HepG2 (cell line): Measurements from ENCODE around the gene BMP6. TPM values are rescaled to one million over a fixed set of nuclear protein-coding genes. Genes with fewer than 3 reads are reported as not detected.

Experiments used
- DNMT3B ChIP-seq: conservative IDR thresholded peaks from 2 replicates; pipeline ENCODE4 v1.6.1; 2016; ENCODE audit warnings: missing biosample characterization, control low read depth
- E2F1 ChIP-seq: sonication (generic); formaldehyde crosslinking; IDR thresholded peaks from 2 replicates; pipeline ENCODE4 v1.5.0; 2020; ENCODE audit warnings: missing genetic modification reagents
- EP300 ChIP-seq, 3 experiments: sonication (generic) in 1 of 3; formaldehyde crosslinking in 1 of 3; IDR thresholded peaks; 2 replicates each; pipeline versions ENCODE4 v1.5.1 to v1.6.1; 2011 to 2020; ENCODE audit warnings: low read depth in 2 of 3, low read length in 2 of 3, borderline replicate concordance in 1 of 3, improper control_type of control experiment in 1 of 3, mild to moderate bottlenecking in 1 of 3, missing genetic modification reagents in 1 of 3, moderate library complexity in 1 of 3
- FOXK1 ChIP-seq: sonication (generic); formaldehyde crosslinking; IDR thresholded peaks from 2 replicates; pipeline ENCODE4 v1.4.0; 2020; ENCODE audit warnings: low read depth, missing genetic modification reagents, borderline replicate concordance
- FUBP1 ChIP-seq: sonication (generic); formaldehyde crosslinking; IDR thresholded peaks from 2 replicates; pipeline ENCODE4 v1.5.1; 2020; ENCODE audit warnings: missing genetic modification reagents, mild to moderate bottlenecking, borderline replicate concordance
- GTF3A ChIP-seq: sonication (generic); formaldehyde crosslinking; conservative IDR thresholded peaks from 2 replicates; pipeline ENCODE4 v1.4.0; 2020; ENCODE audit warnings: mild to moderate bottlenecking, missing genetic modification reagents
- KLF11 ChIP-seq: IDR thresholded peaks from 2 replicates; pipeline ENCODE4 v1.6.1; 2016; ENCODE audit warnings: missing compliant biosample characterization
- MEF2D ChIP-seq: sonication (generic); formaldehyde crosslinking; IDR thresholded peaks from 2 replicates; pipeline ENCODE4 v1.5.1; 2020; ENCODE audit warnings: mild to moderate bottlenecking, missing genetic modification reagents
- NR3C1 ChIP-seq: sonication (generic); formaldehyde crosslinking; IDR thresholded peaks from 2 replicates; pipeline ENCODE4 v1.4.0; 2020; ENCODE audit warnings: missing genetic modification reagents
- SRF ChIP-seq: IDR thresholded peaks from 2 replicates; pipeline ENCODE4 v1.6.1; 2011; ENCODE audit warnings: mild to moderate bottlenecking, low read depth, low read length, moderate library complexity
- ZBED4 ChIP-seq: sonication (generic); formaldehyde crosslinking; IDR thresholded peaks from 2 replicates; pipeline ENCODE4 v1.4.0; 2020; ENCODE audit warnings: missing genetic modification reagents, borderline replicate concordance
- ZBTB3 ChIP-seq: sonication (generic); formaldehyde crosslinking; IDR thresholded peaks from 2 replicates; pipeline ENCODE4 v1.4.0; 2020; ENCODE audit warnings: low read depth, mild to moderate bottlenecking, moderate library complexity, missing genetic modification reagents, borderline replicate concordance
- ZFP36 ChIP-seq: fragments of 150-350 bp; IDR thresholded peaks from 2 replicates; pipeline ENCODE4 v1.6.1; 2018; ENCODE audit warnings: borderline replicate concordance, low read length, low read depth; ENCODE audit not compliant: partially characterized antibody
- ZMYM3 ChIP-seq: sonication (generic); formaldehyde crosslinking; IDR thresholded peaks from 2 replicates; pipeline ENCODE4 v1.5.1; 2020; ENCODE audit warnings: mild to moderate bottlenecking, missing genetic modification reagents
- ZNF276 ChIP-seq: sonication (generic); formaldehyde crosslinking; IDR thresholded peaks from 2 replicates; pipeline ENCODE4 v1.4.0; 2020; ENCODE audit warnings: mild to moderate bottlenecking, low read depth, missing genetic modification reagents
- ZNF713 ChIP-seq: sonication (generic); formaldehyde crosslinking; IDR thresholded peaks from 2 replicates; pipeline ENCODE4 v1.4.0; 2020; ENCODE audit warnings: mild to moderate bottlenecking, missing genetic modification reagents
- ZNF792 ChIP-seq: IDR thresholded peaks from 2 replicates; pipeline ENCODE4 v1.6.1; 2016
- ZSCAN5A ChIP-seq: sonication (generic); formaldehyde crosslinking; IDR thresholded peaks from 2 replicates; pipeline ENCODE4 v1.8.0; 2022; ENCODE audit warnings: mild to moderate bottlenecking, missing genetic modification reagents, borderline replicate concordance
- polyA plus RNA-seq, 8 experiments: library from polyadenylated mRNA; depleted of rRNA in 3 of 8; stranded (reverse) in 7 of 8; unstranded in 1 of 8; fragments of >200 nt; fragmentation: Illumina TruSeq in 4 of 8; extraction: Trizol in 4 of 8; gene quantifications; 2 replicates each; pipeline versions ENCODE4 v1.2.1 to v1.2.3, GENCODE V29; 2011 to 2016; ENCODE audit warnings: low read depth in 4 of 8, missing spikeins in 1 of 8, mixed read lengths in 1 of 8; ENCODE audit not compliant: insufficient read depth in 1 of 8
- total RNA-seq, 5 experiments: library from RNA; depleted of rRNA; stranded (reverse); fragments of >200 nt; fragmentation: Illumina TruSeq; extraction: Trizol; gene quantifications; 2 replicates each; pipeline ENCODE4 v1.2.3, GENCODE V29; 2016; ENCODE audit warnings: low read depth in 1 of 5

Gene BMP6
- total and polyA plus RNA-seq, 2 of the 13 experiments (the other 11 are each of a cell fraction or from before 2014, with no cell fraction given): 0.09 to 0.18 TPM

GRCh38 chr6:7910654-7911344 is 184.9 kb downstream of the BMP6 start, which contains the start of gene TXNDC5 (continued):
- no peak for TF ChIP-seq FOXK1 (CRISPR knock-in tag)
- TF ChIP-seq SRF: no peak
- 0 out of 2 replicates have a peak, but pooled peaks have one; percentile 24 for TF ChIP-seq MEF2D (CRISPR knock-in tag)
- no peak for TF ChIP-seq ZBTB3 (CRISPR knock-in tag)
- TF ChIP-seq GTF3A: no peak
- no peak for TF ChIP-seq ZMYM3 (CRISPR knock-in tag)
- no peak for TF ChIP-seq ZNF713 (CRISPR knock-in tag)
- no peak; the same call in 1 of the 2 replicates for TF ChIP-seq ZBED4 (CRISPR knock-in tag)
- no peak for TF ChIP-seq FUBP1 (CRISPR knock-in tag)
- TF ChIP-seq NR3C1 (CRISPR knock-in tag): no peak
- no peak; a peak in 1 of 4 replicates for TF ChIP-seq EP300 (IDR thresholded peaks at IDR 0.05; ENCODE audit: low read depth in 2 of 2, low read length in 2 of 2)
- TF ChIP-seq EP300 (CRISPR knock-in tag; IDR thresholded peaks at IDR 0.05; ENCODE audit: borderline replicate concordance): no peak; the same call in 1 of the 2 replicates
- no peak for TF ChIP-seq ZFP36
- no peak for TF ChIP-seq DNMT3B (CRISPR knock-in tag)
- peak; percentile 49; the same call in 1 of the 2 replicates for TF ChIP-seq ZNF792
- no peak; the same call in 1 of the 2 replicates for TF ChIP-seq ZNF276 (CRISPR knock-in tag)
- no peak for TF ChIP-seq ZSCAN5A (CRISPR knock-in tag)
- peak; percentile 71; the same call in 1 of the 2 replicates for TF ChIP-seq E2F1 (CRISPR knock-in tag)
- TF ChIP-seq KLF11 (CRISPR knock-in tag): no peak
